Pulmonary artery endothelial cell (primary cell): ENCODE measurements around the gene NTF3. TPM values are rescaled to one million over a fixed set of nuclear protein-coding genes. Genes with fewer than 3 reads are reported as not detected.

ENCODE experiments used
- DNase-seq: peaks from one replicate; pipeline ENCODE4 v3.0.0-alpha.2; 2011; ENCODE audit warnings: low read depth, low spot score
- total RNA-seq: library from RNA; depleted of rRNA; stranded (reverse); fragments of >200 nt; gene quantifications from 2 replicates; pipeline ENCODE4 v1.2.3, GENCODE V29; 2014

The NTF3 gene
- total RNA-seq: 0.20 TPM in 1 of 2 replicates, not detected in the other

DNA sequence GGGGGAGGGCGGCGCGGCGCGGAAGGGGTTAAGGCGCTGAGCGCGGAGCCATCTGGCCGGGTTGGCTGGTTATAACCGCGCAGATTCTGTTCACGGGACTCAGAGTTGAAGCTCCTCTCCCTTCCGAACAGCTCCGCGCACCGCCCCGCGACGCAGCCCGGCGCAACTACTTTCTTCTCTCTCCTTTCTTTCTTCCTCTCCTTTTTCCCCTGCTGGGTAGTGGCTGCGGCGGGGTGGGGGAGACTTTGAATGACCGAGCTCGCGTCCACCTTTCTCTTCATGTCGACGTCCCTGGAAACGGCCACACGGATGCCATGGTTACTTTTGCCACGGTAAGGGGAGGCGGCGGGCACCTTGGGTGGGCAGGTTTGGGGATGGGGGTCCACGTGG is at the start of gene NTF3:
TSS of gene NTF3 (plus strand) at position 98 of the 390 bp plus-strand sequence. CDS start at position 315, 217 bp downstream.
- DNase-seq: no peak

DNA sequence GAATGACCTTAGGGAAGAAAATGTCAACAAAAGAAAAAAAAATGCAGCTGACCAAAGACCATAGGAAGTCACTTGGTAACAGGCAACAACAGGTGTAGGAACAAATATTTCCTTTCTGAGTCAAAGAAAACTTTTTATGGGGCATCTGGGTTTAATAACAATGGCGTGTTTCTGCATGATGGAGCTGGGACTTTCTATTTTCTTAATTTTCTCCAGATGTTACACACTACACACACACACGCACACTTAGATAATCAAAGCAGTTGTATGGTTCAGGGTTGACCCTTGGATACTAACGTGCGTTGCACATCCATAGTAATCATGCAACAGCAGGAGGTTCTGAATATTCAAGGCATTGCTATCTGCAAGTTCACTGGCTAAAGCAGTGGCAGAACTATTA is 47.9 kb upstream of the NTF3 start:
- DNase-seq: no peak

DNA sequence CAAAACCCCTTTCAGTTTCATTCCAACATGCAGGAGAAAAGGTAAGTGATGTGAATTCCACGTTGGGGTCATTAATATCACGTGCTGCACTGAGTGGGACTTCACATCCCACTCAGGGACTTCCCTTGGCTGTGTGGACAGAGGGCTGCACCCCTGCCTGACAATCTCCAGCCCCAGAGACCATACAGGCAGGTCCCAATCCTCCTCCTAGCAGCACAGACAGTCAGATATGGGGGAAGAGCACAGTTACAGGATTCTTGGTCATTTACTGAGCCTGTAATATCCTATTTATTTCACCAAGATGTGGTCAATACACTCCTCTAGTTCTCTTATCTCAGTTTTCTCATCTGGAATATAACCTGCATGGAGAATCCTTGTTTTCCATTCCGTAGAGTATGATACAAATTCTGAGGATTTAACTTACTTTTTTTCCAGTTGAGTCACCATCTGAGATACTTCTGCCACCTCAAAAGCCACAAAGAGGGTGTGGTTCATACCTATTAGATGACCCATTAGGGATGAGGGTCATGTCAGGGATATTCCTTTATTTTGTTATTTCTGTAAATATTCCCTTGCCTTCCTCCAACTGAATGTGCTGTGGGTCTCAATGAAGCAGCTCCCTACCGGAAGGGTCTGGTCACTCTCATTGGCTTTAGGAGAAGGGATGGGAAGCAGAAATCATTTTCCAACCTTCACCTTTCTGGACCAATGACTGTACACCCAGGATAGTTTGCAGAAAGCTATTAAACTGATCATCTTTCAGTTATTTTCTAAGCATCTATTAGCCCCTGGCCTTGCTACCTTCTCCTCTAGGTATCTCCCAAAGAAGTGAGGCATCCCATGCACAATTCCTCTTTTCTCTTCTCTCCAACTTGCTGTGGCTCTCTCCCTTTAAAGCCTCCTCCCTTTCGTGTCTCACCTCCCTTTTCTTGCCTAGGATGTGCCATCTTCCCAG is 43.0 kb upstream of the NTF3 start:
- no peak for DNase-seq

DNA sequence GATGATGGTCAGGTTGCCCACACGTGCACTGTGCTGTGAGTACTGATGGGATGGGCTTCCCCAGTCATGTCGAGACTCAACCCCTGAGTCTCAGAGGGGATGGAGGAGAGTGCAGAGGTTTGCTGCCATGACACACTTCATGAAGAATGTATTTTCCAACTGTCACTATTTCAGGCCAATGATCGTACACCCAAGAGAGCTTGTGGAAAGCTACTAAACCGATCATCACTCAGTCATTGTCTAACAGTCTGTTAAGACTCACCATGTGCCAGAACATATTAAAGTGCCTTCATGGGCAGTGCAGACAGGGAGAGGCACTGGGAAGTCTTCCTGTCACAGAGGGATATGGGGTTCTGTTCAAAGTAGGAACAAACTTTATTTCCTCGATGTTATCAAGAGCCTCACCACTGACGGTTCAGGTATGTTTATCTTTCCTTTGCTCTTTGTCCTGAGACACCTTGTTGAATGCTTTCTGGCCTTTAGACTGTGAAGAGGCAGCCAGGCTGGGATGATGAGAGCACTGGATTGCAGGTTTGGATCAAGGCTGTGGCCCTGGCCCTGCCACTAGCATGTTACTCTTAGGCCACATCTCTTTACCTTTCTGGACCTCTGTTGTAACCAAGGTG is 41.6 kb upstream of the NTF3 start:
- no peak for DNase-seq

DNA sequence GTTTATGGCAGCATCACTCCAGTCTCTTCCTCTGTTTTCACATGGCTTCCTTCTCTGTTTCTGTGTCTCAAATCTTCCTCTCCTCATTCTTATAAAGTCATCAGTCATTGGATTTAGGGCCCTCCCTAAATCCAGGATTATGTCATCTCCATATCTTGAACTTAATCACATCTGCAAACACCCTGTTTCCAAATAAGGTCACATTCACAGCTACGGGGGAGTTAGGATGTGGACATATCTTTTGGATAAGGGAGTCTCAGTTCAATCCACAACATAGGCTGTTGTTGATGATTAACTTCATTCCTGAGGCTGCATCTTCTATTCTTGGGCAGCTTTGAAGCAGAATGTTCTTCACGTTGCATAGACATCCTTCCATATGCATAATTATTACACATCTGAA is 40.3 kb upstream of the NTF3 start:
- no peak for DNase-seq

DNA sequence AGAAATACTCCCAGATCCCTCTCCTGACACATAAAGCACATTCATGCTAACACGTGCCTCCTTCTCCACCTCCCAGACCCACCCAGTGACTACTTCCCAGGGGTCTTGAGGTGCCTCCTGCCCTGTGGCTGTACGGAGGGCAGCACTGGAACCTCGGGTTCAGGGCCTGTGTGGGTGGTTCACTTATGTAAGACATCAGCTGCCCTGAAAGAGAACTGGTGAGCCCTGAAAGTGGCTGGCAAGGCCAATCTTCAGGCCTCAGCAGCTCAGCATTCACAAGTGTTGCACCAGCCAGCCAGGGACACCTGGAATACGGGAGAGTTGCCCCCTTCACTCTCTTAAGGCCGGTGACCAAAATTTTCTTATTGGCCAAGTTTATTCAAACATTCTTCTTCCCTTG is 38.9 kb upstream of the NTF3 start:
- DNase-seq: no peak

DNA sequence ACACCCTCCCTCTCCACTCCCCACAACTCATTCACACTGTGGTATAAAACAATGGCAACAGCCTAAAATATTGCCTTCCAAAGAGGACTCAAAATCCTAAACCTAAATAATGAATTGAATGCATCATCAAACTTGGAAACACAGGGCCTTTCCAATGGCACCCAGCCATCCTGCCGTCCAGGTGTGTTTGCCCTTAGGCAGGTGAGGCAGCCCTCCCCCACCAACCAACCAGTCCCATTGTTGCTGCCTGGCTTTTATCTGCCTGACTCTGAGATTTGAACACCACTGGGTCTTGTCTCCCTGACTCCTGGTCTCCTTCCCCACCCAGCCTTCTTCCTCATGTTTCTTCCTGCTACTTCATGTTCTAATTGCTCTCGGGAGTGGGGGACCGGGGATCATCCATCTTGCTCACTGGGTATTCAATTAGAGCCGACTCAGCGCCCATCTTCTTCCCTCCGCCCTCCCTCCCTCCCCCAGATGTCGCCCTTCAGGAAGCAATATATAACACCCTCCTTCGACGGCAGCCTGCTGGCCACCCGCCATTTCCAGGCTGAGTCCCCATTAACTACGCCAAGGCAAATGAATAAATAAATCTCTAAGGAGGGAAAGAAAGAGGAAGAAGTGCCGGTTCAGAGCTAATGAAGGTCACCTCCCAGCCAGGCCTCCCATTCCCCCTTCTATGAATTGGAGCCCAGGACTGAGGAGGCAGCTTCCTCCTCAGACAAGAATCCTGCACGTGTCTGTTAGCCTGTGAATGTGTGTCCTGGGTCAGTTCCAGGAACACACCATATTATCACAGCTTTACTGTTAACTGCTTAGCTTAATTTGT is 36.3 kb upstream of the NTF3 start:
- DNase-seq: no peak

DNA sequence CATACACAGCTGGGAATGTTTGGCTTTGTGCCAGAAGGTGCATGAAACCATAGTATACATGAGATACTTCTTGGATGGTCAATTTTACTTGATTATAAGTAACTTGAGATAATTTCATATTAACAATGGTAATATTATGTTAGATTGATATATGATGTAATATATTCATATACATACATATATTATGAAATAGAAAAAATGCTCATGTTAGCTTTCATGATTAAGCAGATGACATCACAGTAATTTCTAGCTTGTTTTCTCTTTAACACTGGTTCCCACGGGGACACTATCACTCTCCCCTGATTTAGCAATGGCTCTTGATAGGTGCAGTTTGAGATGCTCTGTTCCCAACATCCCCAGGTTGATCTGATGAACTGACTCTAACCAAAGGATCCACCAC is 35.4 kb upstream of the NTF3 start:
- no peak for DNase-seq

DNA sequence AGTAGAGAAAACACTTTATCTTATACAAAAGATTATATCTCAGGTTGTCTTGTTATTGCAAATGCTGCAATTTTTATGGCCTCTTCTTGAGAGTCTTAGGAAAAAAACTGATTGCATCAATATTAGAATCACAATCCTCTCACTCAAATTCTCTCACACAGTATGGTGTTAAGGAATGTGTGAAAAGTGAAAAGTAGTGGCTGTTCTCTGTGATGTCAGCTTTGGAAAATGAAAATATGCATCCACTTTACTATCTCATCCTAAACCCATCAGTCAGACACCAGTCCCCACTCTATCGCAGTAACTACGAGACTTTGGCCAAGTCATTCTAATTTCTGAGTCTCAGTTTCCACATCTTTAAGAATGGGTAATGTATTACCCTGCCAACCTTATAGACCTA is 32.6 kb upstream of the NTF3 start:
- no peak for DNase-seq

DNA sequence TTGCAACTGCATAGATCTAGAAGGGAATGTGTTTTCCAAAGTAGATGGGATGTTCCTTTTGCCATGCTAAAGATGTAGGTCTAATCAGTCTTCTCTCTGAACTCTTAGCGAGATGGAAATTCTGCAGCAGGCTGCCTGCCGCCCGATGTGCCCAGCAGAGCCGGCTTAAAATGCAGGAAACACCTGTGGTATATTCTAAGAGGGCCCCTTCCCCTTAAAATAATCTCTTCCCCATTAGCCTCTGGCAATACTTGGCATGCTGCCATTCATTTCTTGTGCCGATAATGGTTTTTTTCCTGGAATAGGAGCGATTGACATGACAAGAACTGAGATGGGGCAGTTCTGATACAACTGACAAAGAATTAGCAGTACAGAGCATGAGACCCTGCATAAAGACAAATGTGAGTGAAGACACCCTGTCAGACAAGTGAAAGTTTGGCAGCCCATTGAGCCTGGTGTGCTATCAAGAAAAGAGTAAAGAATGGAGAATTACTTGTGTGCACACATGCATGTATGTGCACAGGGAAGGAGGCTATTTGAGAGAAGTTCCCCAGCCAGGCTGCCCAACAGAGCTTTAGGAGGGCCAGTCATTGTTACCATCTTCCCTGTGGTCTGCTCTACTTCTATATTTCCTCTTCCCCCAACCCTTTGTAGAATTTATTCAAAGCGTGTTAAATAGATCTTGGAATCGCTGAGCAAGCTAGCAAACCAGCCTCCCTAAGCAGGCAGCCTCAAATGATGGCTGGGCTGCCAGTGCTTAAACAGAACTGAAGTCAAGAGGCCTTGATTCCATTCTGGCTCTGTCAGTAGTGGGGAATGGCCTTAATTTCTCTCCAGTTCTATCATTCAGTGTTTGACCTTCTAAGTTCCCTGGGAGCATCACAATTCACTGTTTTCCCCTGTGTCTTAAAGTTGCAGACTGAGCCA is 29.6 kb upstream of the NTF3 start:
- DNase-seq: no peak

DNA sequence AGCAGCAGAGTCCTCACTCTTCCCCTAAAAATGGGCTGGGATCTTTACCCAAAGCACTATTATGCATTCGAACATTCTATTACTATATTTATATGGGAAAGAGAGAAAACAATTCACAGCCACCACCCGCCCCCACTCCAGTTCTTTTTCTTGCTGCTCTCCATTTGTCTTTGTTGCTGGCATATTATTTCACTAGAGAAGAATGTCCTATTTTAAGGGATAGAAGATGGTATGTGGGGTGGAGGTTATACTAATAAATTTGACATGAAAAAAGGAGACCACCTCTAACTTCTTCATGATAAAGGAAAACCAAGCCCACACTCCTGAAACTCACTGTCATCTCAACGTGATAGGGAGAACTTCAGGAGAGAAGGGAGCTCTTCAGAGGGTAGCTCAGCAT is 28.5 kb upstream of the NTF3 start:
- no peak for DNase-seq

DNA sequence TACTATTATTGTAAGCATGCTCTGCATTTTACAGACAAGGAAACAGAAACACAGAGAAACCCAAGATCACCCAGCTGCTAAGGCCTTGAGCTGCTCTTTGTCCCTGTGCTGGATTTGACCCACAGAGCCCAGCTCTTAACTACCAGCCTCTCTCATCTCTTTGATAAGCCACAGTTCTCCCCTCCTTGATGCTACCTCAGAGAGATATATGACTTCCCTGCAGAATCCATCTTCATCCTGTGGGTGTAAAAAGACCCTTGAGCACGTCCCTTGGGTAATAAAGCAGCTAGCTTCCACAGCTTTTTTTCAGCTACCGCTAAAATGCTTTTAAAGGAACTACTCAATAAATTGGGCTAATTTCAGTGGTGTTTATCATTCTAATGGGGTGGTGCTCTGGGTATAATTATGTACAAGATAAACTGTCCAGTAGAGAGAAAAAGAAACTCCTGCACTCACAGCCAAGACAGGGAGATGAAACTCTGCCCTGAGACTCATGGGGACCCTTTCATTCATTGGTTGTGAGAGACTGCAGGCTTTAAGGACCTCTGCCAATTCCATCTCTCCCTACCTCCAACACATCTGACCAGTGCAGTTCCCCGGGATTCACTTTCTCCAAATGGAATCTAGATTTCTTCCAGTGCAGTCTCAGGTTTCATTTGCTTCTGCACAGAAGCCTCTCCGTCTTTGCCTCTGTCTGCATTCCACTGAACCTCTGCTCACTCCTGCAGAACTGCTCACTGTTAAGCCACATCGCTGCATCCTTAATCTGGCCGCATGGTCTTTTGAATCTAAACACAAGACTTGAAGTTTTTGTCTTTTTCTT is 24.7 kb upstream of the NTF3 start:
- no peak for DNase-seq

DNA sequence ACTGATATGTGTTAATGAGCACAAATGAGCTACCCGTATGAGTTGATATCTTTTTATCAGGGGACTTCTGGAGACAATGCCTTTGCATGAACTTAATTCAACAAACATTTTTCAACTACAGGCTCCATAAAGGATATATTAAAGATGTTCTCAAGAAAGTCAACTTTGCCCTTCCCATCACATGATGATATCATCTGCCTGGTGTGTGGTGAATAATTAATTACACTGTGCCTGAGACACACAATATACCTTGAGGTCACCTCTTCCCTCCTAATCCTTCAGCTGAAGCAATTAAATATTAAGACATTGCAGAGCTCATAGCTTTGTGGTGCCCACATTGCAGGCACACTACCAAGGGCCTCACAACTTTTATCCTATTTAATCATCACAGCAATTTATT is 22.3 kb upstream of the NTF3 start:
- no peak for DNase-seq

DNA sequence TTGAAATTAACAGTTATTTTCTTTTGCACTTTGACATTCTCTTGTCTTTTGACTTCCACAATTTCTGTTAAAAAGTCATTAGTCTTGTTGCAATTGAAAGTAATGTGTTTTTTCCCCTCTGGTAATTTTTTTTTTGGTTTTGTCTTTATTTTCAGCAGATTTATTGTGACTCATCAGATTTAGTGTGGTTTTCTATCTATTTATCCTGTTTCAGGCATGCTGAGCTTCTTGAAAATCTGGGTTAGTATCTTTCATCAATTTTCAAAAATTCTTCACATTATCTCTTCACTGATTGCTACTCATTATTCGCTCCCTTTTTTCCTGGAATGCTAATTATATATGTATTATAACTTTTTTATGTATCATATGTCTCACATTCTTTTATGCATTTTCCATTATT is 15.3 kb upstream of the NTF3 start:
- DNase-seq: no peak

DNA sequence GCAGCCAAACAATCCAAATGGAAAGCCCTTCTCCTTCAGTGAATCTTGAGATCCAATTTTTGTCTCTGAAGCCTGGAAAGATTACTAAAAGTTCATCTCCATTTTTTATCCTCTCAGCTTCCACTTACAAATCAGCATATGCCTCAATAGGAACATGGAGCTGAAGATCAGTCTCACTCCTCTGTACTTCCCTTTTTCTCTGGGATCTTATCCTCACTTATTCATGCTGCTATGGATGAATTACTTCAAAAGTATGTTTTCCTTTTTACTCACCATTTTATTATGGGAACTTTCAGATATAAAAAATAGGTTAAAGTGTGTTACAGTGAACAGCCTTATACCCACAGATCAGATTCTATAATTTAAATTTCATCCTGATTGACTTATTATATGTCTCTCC is 14.4 kb upstream of the NTF3 start:
- no peak for DNase-seq

DNA sequence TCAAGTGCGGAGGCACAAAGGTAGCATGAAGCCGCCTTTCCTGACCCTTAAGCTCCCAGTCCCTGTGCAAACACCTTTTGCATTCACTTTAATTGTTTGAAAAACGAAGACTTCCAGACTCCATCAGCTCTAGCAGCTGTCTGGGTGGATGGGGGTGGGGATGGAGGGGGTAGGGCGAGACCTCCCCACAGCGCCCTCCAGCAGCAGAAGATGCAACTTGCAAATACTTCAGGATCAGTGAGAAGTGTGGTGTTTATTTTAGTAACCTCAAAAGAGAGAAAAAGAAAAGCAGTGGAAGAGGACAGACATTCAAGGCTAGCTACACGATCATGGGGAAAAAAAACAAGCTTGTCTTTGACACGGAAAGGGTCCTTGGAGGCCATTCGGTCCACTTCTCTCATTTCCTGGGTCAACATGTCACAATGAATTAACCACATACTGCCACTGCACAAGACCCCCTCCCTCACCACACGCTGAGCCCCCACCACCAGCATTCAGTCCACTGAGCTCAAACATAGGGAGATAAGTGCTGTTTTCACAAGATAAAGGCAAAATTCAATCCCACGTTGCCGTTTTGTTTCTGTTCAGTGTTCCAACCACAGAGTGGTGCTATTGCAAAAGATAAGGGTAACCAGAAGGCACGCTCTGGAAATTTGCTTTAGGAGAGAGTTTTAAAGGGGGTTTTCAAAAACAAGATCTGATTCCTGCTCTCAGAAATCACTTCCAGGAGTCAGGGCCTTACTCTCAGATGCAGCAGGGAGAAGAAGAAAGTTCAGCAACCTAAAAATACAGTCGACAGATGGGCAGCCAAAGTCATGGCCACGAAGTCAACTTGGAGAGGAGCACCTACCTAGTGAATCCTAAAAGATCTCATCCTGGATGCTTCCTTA is 3.3 kb upstream of the NTF3 start:
- DNase-seq: no peak

DNA sequence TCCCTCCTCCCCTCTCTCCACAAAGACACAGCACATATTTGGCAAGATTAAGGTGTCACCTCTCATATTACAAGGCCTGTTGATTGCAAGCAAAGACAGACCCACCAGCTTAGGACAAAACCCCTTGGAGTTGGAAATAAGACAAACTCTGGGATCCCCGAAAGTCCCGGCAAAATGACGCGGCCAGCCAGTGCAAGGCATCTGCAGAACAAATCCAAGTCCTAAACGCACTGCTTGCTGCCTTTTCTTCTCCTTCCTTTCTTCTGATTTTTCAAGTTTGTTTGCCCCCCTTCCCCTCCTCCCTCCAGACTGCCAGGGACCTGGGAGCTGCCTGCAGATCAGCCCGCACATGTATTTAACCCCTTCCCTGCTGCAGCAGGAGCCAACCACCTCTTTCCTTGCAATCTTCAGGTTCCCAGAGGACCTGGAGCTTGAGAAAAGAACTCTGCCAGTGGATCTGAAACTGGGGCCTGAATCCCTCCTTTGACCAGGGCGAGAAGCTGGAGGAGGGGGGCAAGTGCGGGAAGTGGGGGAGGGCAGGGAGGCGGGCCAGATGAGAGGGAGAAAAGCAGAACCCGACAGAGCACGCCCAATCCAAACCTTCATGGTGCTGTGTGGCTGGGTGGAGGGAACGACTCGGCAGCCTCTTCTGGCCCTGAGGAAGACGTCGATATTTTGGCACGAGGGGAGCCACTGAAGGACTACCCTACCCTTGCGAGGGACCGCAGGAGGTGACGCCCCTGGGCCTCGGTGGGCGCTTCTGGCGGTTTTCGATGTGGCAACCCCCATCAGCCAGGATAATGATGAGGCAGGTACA is 2.0 kb upstream of the NTF3 start:
- no peak for DNase-seq
